NB4 (cell line): Measurements from ENCODE around the gene SKOR1.

ENCODE experiments used
- DNase-seq: peaks from one replicate; pipeline ENCODE4 v3.0.0; 2010; ENCODE audit warnings: low read depth
- H3K4me3 ChIP-seq: one replicate; pipeline ENCODE4 v1.5.1; 2011; ENCODE audit warnings: mild to moderate bottlenecking, low read depth, low read length, moderate library complexity
- MYC ChIP-seq: IDR thresholded peaks from 2 replicates; pipeline ENCODE4 v1.6.1; 2011; ENCODE audit warnings: low read depth, low read length
- POLR2A ChIP-seq: IDR thresholded peaks from 2 replicates; pipeline ENCODE4 v1.6.1; 2011; ENCODE audit warnings: mild to moderate bottlenecking; ENCODE audit not compliant: insufficient read length; ENCODE audit errors: extremely low read depth
- TF ChIP-seq, protein P1 (sequence below): IDR thresholded peaks from 2 replicates; pipeline ENCODE4 v1.6.1; 2011; ENCODE audit warnings: low read depth, low read length
- TF ChIP-seq, protein P2 (sequence below): IDR thresholded peaks from one replicate; pipeline ENCODE4 v1.5.1; 2012; ENCODE audit warnings: low read depth, low read length

SKOR1 gene

DNA sequence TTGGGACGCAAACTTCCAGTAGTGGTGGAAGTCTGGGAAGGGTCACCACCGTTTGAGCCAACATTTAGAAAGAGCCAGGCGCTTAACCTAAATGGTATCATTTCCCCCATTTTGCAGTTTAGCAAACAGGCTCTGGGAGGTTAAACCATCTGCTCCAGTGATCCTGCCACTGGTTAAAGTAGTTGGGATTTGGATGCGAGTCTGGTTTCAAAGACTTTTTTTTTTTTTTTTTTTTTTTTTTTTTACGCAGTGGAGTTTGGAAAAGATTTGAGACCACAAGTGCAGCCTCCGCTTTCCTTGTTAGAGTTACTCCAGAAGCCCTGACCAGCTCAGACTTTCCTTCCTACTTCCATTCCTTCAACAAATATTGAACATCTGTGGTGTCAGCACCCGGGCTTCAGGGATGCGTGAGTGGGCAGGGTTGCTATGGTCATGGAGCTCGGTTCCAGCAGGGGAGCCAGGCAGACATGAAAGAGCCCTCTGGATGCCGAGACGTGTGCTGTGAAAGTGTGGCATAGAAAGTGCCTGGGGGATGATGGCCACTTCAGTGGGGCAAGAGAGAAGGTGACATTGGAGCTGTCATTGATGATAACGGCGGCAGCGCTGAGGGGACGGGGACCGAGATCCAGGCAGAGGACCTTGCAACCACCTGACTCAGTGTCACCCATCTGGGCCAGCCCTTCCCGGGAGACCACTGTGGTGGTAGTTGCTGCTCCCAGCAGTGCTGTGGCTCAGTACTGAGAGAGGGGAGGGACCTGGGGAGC, 15.6 kb downstream of the SKOR1 start:
- DNase-seq: peak; percentile 47
- peak overlapping the region; percentile 83 for H3K4me3 ChIP-seq
- no peak for TF ChIP-seq MYC
- TF ChIP-seq, protein P1, sequence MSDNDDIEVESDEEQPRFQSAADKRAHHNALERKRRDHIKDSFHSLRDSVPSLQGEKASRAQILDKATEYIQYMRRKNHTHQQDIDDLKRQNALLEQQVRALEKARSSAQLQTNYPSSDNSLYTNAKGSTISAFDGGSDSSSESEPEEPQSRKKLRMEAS: no peak
- no peak for TF ChIP-seq POLR2A
- TF ChIP-seq, protein P2, sequence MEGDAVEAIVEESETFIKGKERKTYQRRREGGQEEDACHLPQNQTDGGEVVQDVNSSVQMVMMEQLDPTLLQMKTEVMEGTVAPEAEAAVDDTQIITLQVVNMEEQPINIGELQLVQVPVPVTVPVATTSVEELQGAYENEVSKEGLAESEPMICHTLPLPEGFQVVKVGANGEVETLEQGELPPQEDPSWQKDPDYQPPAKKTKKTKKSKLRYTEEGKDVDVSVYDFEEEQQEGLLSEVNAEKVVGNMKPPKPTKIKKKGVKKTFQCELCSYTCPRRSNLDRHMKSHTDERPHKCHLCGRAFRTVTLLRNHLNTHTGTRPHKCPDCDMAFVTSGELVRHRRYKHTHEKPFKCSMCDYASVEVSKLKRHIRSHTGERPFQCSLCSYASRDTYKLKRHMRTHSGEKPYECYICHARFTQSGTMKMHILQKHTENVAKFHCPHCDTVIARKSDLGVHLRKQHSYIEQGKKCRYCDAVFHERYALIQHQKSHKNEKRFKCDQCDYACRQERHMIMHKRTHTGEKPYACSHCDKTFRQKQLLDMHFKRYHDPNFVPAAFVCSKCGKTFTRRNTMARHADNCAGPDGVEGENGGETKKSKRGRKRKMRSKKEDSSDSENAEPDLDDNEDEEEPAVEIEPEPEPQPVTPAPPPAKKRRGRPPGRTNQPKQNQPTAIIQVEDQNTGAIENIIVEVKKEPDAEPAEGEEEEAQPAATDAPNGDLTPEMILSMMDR: no peak

GRCh38 chr15:67841513-67841762, 16.1 kb downstream of the SKOR1 start:
- no peak overlapping the region for H3K4me3 ChIP-seq
- no peak for DNase-seq
- no peak for TF ChIP-seq MYC
- TF ChIP-seq, protein P2: no peak
- no peak for TF ChIP-seq POLR2A
- TF ChIP-seq, protein P1: no peak

GRCh38 chr15:67843092-67843501, 17.8 kb downstream of the SKOR1 start:
- DNase-seq: no peak
- TF ChIP-seq POLR2A (no peak), MYC (no peak)
- TF ChIP-seq, protein P1: no peak
- TF ChIP-seq, protein P2: no peak
- H3K4me3 ChIP-seq: no peak overlapping the region

- DNase-seq: peak; percentile 42
- TF ChIP-seq, protein P1: no peak
- TF ChIP-seq MYC (no peak), POLR2A (no peak)
- TF ChIP-seq, protein P2: no peak
- no peak overlapping the region for H3K4me3 ChIP-seq
Observed at GRCh38 chr15:67843571-67844387, 18.5 kb downstream of the SKOR1 start.

DNA sequence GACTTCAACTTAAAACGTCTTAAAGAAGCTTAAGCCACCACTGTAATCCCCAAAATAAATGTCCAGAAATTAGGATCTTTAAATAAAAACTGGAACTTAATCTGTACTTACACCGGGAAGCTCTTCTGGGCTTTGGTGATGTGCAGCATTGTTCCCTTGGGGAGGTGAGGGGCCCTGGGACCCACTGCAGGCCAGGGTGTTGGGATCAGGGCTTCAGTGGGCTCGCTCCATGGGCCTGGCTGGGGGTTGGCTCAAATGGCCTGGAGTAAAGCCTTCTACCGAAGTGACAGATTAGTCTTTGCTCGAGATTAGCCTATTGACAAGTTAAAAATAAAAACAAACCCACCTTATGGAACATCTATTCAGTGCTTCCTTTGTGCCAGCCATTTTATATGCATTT, 20.7 kb downstream of the SKOR1 start:
- no peak overlapping the region for H3K4me3 ChIP-seq
- TF ChIP-seq, protein P2: no peak
- TF ChIP-seq, protein P1: no peak
- no peak for TF ChIP-seq POLR2A
- TF ChIP-seq MYC: no peak
- DNase-seq: no peak
